Mesodermal cell (in vitro differentiated cells): ENCODE data around the gene DVL1.

Experiments used
- H3K27ac ChIP-seq: 2 replicates; pipeline ENCODE4 v1.7.0; 2013; ENCODE audit warnings: mild to moderate bottlenecking, low read depth, low read length, moderate library complexity; ENCODE audit not compliant: severe bottlenecking
- H3K36me3 ChIP-seq: 2 replicates; pipeline ENCODE4 v1.7.1; 2013; ENCODE audit warnings: mild to moderate bottlenecking, low read length, moderate library complexity; ENCODE audit not compliant: control insufficient read depth, insufficient read depth
- H3K4me1 ChIP-seq: one replicate; pipeline ENCODE4 v1.7.1; 2013; ENCODE audit warnings: mild to moderate bottlenecking, low read length; ENCODE audit not compliant: insufficient read depth, control insufficient read depth, poor library complexity, severe bottlenecking
- H3K4me3 ChIP-seq: 2 replicates; pipeline ENCODE4 v1.7.0; 2013; ENCODE audit warnings: low read length, control low read depth, mild to moderate bottlenecking; ENCODE audit not compliant: insufficient read depth, poor library complexity, severe bottlenecking; ENCODE audit errors: extremely low read depth
- H3K9me3 ChIP-seq: 2 replicates; pipeline ENCODE4 v1.7.1; 2013; ENCODE audit warnings: mild to moderate bottlenecking, low read length, moderate library complexity; ENCODE audit not compliant: control insufficient read depth
- WGBS, 2 experiments: methylation state at CpG; one replicate each; pipeline ENCODE4 v1.1.5; 2013; ENCODE audit warnings: missing lambda C conversion rate in 2 of 2; ENCODE audit not compliant: insufficient coverage in 2 of 2; 5-methylcytosine and 5-hydroxymethylcytosine counted together

The DVL1 gene

GRCh38 chr1:1364266-1364665 is 15.0 kb upstream of the DVL1 start:
- Histone ChIP-seq H3K36me3 (no peaks in the 10 kb centered on the region), H3K4me3 (no peak overlapping the region)
- WGBS, 2 experiments, result 88 to 90% methylated on average over 8 to 10 of the region's 14 CpGs

DNA sequence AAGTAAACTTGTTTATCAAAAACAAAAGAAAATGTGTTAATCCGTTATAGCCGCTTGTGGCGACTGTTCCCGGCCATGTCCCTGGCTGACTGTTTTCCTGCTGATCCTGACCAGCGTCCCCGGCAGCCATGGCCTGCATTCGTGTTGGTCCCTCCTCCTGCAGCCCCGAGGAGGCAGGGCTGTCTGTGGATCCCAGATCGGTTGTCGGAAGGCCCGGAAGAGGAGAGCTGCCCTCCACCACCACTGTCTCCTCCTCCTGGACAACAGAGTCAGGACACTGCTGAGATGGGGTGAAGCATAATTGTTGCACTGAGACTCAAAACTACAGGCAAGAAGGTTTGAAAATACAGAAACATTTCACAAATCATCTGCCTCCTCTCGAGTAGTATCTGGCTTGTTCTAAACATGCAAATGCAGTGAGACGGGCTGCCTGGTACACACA is 12.8 kb upstream of the DVL1 start:
- WGBS, 2 experiments, result 40 to 42% methylated on average over 8 to 9 of the region's 13 CpGs
- H3K9me3 ChIP-seq, result peaks cover 13% of the 10 kb centered on the region
- peak overlapping the region; percentile 97 for H3K27ac ChIP-seq
- H3K4me3 ChIP-seq, result no peak overlapping the region
- H3K4me1 ChIP-seq, result peaks cover 31% of the 10 kb centered on the region
- H3K36me3 ChIP-seq, result no peaks in the 10 kb centered on the region

More at GRCh38 chr1:1364266-1364665, 15.0 kb upstream of the DVL1 start:
- Histone ChIP-seq H3K27ac (no peak overlapping the region), H3K9me3 (peaks cover 17% of the 10 kb centered on the region), H3K4me1 (peaks cover 26% of the 10 kb centered on the region)

DNA sequence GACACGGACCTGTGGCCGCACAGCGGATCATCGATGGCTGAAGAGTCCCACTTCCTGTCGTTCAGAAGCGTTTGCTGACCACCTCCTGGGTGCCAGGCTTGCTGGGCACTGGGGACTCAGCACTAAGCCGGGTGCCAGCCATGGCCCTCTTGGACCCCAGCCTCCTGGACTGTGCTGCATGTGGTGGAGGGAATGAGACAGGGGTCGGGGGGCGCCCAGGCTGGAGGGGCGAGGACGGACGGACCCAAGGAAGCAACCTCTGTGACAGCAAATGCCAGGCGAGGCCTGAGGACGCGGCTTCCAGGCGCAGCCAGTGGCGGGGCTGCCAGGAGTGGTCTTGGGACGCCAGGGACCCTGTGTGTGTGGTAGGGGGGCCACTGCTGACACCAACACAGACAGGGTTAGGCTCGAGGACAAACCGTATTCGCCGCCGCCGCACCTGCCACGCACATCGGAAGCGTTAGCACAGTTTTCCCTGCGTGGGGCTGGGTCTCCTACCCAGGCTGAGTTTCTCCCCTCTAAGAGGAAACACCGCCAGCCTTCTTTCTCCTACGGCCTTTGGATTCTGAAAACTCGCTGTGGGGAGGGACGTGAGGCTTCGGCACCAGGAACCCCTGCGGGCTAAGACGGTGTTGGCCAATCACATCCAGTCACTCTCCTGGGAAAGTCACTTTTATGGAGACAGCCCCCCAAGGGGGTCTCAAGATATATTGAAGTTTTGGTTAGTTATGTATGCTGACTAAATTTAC is 12.2 kb upstream of the DVL1 start:
- WGBS, 2 experiments, result 80 to 88% methylated on average over 24 to 30 of the region's 35 CpGs
- H3K9me3 ChIP-seq, result peaks cover 7% of the 10 kb centered on the region
- no peaks in the 10 kb centered on the region for H3K36me3 ChIP-seq
- H3K4me3 ChIP-seq, result no peak overlapping the region
- peaks cover 34% of the 10 kb centered on the region for H3K4me1 ChIP-seq
- H3K27ac ChIP-seq, result peak overlapping the region; percentile 97

DNA sequence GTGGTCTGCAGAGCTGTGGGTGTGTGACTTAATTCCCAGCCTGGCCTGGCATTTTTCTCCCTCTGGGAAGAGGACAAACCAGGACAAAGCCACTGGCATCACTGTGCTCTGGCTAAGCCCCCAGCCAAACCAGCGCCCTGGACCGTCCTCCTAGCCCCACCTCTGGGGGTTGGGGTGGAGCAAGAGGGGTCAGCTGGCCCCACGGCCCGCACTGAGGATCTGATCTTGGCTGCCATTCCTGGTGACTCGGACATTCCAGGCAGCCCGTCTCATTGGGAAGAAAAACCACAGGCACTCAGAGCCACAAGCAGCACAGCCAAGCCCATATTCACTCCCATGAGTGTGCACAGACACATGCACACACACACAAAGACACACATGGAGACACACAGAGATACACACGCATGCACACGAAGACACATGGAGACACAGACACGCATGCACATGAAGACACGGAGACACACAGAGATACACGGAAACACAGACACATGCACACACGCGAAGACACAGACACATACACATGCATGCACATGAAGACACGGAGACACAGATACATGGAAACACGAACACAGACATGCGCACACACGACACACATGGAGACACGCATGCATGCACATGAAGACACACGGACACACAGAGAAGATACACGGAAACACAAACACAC is 11.4 kb upstream of the DVL1 start:
- Histone ChIP-seq H3K4me3 (no peak overlapping the region), H3K9me3 (no peaks in the 10 kb centered on the region), H3K27ac (peak overlapping the region; percentile 97), H3K36me3 (no peaks in the 10 kb centered on the region), H3K4me1 (peaks cover 39% of the 10 kb centered on the region)
- WGBS, 2 experiments, result 62 to 68% methylated on average over 17 to 19 of the region's 20 CpGs

GRCh38 chr1:1359664-1360468 is 10.6 kb upstream of the DVL1 start:
- no peaks in the 10 kb centered on the region for H3K9me3 ChIP-seq
- H3K4me1 ChIP-seq, result peaks cover 39% of the 10 kb centered on the region
- 79 to 80% methylated on average over 16 to 26 of the region's 28 CpGs for WGBS, 2 experiments
- peak overlapping the region; percentile 97 for H3K27ac ChIP-seq
- H3K36me3 ChIP-seq, result no peaks in the 10 kb centered on the region
- no peak overlapping the region for H3K4me3 ChIP-seq

DNA sequence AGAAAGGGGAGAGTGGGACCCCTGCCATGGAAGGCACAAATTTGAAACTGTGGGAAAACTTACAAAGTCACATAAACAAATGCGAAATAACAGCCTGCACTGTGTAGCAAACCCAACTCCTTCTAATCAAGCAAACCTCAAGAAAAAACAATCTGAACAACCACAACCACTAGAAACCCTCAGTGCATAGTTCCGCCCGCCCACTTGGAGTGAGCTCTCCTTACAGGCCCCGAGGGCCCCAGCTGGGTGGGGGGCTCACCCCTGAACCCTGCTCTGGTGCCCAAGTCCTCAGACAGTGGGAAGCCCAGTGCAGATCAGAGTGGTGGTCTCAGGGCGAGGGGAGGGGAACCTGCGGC is 10.1 kb upstream of the DVL1 start:
- Histone ChIP-seq H3K27ac (peak overlapping the region; percentile 97), H3K4me1 (peaks cover 39% of the 10 kb centered on the region), H3K36me3 (peaks cover 3% of the 10 kb centered on the region), H3K4me3 (no peak overlapping the region), H3K9me3 (no peaks in the 10 kb centered on the region)
- 81 to 83% methylated on average over 3 to 4 of the region's 6 CpGs for WGBS, 2 experiments

- H3K4me3 ChIP-seq, result peak within 1 kb of the TSS; percentile 88
- H3K27ac ChIP-seq, result peak within 1 kb of the TSS; percentile 97
- H3K36me3 ChIP-seq, result peaks cover 9% of the 10 kb centered on the region
- H3K4me1 ChIP-seq, result peaks cover 39% of the 10 kb centered on the region
- no peaks in the 10 kb centered on the region for H3K9me3 ChIP-seq
- 49 to 57% methylated on average over 19 of the region's 29 CpGs for WGBS, 2 experiments
These were observed 9.4 kb upstream of the DVL1 start, which contains the start of gene MXRA8 for GRCh38 chr1:1358433-1359271. TSS of gene MXRA8 (minus strand) at chr1:1358555. CDS start at chr1:1358504, 51 bp downstream.

DNA sequence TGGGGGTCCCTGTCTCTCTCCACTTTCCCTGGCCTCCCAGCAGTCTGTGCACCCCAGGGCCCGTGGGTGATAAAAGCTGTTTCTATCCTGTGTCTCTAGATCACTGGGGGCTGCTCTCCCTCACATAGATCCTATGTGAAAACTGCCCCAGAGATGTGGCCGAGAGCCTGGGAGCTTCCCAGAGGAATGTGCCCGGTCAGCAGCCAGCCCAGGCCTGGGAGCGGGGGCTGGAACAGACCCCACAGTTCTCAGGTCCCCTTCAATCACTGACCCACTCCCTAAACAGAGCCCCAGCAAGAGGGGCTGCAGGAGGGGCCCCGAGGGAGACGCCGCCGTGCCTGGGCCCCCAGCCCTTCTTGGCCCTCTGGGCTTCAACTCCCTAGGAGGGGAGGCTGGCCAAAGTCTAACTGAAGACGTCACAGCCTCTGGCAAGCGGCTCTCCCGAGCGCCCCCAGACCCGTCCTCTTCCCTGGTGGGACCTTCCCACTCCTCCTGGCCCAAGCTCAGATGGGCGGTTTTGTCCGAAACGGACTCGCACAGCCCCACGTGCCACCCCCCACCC is 8.7 kb upstream of the DVL1 start:
- WGBS, 2 experiments, result 8 to 13% methylated on average over 14 to 16 of the region's 18 CpGs
- H3K9me3 ChIP-seq, result no peaks in the 10 kb centered on the region
- peaks cover 46% of the 10 kb centered on the region for H3K4me1 ChIP-seq
- H3K36me3 ChIP-seq, result peaks cover 15% of the 10 kb centered on the region
- peak overlapping the region; percentile 88 for H3K4me3 ChIP-seq
- H3K27ac ChIP-seq, result peak overlapping the region; percentile 97

- Histone ChIP-seq H3K4me3 (peak overlapping the region; percentile 88), H3K36me3 (peaks cover 20% of the 10 kb centered on the region), H3K9me3 (no peaks in the 10 kb centered on the region), H3K27ac (no peak overlapping the region), H3K4me1 (peaks cover 49% of the 10 kb centered on the region)
- 75 to 80% methylated on average over 23 to 25 of the region's 26 CpGs for WGBS, 2 experiments
These were observed 7.7 kb upstream of the DVL1 start for GRCh38 chr1:1356796-1357401.
